HG03520 (cell line): ENCODE results near the gene BCKDK.
A peak's percentile ranks its signal among the peaks of the same experiment; 100 is the strongest.

Source experiments
- ATAC-seq: cut with Tn5 transposase; IDR thresholded peaks from one replicate; pipeline ENCODE4 v1.9.1; 2021; ENCODE audit warnings: mild to moderate bottlenecking, moderate library complexity; ENCODE audit not compliant: unreplicated experiment

The BCKDK gene

DNA sequence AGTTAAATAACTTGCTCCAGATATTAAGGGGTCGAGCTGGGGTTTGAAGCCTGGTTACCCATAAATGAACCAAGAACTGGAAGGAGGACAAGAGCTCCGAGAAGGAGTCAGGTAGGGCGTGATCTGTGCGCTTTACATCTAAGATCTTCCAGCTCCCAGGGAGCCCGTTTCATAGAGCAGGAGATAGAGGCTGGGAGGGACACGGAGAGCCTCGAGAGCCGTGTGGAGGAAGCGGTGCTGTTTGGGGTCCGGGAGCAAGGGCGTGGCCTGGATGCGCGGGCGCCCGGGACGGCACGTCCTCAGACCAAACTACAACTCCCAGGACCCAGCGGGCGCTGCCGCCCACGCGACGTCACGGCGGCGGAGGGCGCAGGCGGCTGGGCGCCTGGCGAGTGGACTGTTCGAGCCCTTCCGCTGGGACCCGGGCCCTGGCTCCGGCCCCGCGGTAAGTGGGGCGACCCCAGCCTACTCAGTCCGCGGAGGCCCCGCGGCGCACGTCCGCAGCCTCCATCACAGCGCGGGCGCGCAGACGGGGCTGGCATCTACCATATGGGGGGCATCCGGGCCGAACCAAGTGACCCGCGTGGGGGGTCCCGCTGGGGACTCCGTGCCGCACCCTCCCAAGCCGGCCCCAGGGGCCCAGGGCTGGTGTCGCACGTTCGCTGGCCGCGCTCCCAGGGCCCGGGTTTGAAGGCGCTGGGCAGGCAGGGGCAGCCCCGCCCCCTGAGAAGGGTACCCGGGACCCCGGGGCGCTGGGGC lies at the start of gene BCKDK:
Gene BCKDK, plus strand, starts transcription at position 352 of the 759 bp plus-strand sequence. CDS start 838 bp downstream, outside the sequence.
- peak; percentile 55 for ATAC-seq

- no peak for ATAC-seq
Observed at GRCh38 chr16:31061126-31061812, 46.9 kb upstream of the BCKDK start.

DNA sequence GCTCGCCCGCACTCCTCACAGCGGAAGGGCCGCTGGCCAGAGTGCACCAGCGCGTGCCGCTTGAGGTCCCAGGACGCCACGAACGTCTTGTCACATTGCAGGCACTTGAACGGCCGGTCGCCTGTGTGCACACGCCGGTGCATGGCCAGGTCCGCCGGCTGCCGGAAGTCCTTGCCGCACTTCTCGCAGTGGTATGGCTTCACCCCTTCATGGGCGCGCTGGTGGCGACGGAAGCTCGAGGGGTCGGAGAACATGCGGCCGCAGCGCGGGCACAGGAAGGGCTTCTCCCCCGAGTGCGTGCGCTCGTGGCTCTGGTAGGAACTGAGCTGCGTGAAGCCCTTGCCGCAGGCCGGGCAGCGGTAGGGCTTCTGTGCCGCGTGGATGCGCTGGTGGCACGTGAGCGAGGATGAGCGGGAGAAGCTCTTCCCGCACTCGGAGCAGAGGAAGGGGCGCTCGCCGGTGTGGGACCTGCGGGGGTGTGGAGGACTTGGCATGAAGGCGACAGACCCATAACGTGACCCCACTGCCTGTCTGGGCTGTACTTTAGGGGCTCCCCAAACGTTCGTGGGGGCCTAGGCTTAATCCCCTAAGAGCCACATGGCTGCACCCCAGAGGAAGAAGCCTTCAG lies 46.3 kb upstream of the BCKDK start:
- no peak for ATAC-seq

- ATAC-seq, result no peak
Observed at GRCh38 chr16:31063495-31063842, 44.7 kb upstream of the BCKDK start.

DNA sequence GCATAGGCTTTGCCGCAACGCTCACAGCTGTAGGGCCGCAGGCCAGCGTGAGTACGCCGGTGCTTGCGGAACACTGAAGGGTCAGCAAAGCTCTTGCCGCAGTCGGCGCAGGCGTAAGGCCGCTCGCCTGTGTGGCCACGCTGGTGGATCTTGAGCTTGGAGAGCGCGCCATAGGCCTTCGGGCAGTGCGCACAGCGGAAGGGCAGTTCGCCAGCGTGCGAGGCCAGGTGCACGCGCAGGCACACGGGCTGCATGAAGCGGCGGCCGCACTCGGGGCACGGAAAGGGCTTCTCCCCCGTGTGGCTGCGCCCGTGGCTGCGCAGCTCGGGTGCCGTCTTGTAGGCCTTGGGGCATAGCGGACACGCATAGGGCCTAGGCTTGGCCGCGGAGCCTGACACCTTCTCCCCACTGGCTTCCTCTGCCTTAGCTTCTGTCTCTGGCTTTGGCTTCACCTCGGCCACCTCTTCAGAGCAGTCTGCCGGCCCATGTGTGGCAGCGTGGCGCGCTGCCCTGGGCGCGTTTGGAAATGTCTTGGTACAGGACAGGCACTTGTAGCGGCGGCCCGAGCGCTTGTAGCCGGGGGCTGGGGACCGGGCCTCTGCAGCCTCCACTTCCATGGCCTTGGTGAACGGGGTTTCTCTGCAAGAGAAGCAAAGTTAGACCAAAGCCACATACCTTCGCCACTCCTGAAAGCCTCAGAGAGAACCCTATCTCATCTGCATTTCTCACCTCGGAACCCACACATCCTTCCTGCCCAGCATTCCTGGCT lies 44.2 kb upstream of the BCKDK start:
- ATAC-seq, result no peak

GRCh38 chr16:31064882-31065461 lies 43.2 kb upstream of the BCKDK start:
- no peak for ATAC-seq

DNA sequence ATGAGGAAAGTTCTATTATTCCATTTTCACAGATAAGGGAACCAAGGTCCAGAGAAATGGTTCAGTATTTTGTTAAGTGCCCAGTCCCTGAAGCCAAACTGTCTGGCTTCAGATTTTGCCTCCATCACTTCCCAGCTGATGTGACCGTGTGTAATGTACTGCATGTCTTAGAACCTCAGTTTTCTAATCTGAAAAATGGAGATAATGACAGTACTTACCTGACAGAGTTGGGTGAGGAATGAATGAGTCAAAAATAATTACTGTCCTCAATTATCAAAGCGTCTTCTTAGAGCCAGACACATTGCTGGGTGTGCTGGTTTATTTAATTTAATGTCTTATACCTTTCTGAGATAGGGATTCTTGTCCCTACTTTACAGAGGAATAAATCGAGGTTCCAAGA lies 40.8 kb upstream of the BCKDK start:
- no peak for ATAC-seq

DNA sequence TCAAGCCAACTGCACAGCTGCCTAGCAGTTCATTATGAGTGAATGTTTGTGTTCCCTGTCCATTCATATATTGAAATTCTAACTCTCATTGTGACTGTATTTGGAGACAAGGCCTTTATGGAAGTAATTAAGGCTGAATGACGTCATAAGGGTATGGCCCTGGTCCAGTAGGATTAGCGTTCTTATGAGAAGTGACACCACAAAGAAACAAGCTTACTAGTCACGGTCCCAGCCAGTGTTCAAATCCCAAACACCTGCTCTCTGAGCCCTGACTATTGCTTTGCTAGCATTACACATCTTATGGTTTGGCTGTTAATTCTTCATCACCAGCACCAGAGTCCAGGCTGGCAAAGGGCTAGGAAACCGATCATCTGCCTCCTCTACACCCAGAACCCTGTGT lies 36.3 kb upstream of the BCKDK start:
- no peak for ATAC-seq

GRCh38 chr16:31072540-31073141 lies 35.5 kb upstream of the BCKDK start:
- ATAC-seq, result no peak

DNA sequence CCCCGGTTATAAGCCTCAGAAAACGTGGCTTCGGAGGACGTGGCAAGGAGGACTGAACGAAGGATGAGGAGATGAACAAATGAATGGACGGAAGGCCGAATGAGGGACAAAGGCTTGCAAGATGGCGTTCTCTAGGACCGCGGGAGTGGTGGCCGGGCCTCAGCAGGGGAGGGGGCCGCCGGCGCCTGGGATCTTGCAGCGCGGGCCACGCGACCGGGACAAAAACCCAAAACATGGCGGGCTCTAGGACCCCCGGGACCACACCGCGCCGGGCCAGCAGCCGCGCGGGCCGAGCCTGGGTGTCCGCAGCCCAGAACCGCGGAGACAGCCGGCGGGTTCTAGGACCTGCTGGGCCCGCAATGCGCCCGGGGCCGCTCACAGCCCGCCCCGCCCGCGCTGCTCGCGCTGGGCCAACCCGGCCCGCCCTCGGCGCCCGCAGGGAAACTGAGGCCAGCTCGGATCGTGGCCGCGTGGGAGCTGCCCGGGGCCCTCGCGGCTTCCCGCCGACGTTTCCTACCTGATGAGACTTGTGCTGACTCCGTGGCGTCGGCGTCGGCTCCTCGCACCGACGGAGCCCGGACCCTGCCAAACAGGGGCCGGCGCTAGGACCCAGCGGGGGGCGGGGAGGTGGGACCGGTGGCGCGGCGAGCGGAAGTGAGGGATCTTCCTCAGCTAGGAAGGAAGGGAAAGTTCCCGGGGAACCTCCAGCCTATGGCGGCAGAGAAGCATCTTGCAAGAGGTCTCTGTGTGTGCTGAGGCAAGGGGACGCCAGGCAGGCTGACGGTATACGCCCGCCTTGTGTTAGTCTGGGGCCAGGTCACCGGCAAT lies 34.8 kb upstream of the BCKDK start:
- peak; percentile 39 for ATAC-seq

- ATAC-seq, result peak; percentile 60
Observed at GRCh38 chr16:31073970-31074813, 34.0 kb upstream of the BCKDK start, which contains the start of the genes ZNF646 and ZNF668. Gene ZNF646, plus strand, starts transcription at chr16:31074422. Its CDS starts 1,903 bp downstream, at chr16:31076325. Gene ZNF668, minus strand, starts transcription at chr16:31074240. Its CDS starts 9,781 bp downstream, at chr16:31064459.

DNA sequence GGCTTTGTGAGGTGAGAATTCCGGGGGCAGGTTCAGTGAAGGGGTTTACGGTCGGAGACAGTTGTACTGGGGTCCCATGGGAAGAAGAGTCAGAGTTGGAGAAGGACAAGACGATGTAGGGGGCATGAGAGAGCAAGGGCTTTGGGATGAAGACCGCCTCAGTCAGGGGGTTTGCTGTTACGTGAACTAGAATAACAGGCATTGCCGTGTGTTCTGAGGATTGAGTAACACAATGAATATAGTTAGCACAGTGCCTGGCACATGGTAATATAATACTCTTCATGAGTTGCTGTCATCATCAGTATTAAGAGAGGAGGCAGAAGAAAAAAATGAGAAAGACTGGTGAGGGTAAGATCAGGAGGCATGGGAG lies 33.4 kb upstream of the BCKDK start:
- ATAC-seq, result no peak

GRCh38 chr16:31076319-31076718 lies 31.9 kb upstream of the BCKDK start:
- no peak for ATAC-seq

- no peak for ATAC-seq
Observed at GRCh38 chr16:31077024-31077423, 31.2 kb upstream of the BCKDK start.

- no peak for ATAC-seq
Observed at GRCh38 chr16:31077592-31078396, 30.4 kb upstream of the BCKDK start.

GRCh38 chr16:31078597-31079341 lies 29.4 kb upstream of the BCKDK start:
- ATAC-seq, result no peak

GRCh38 chr16:31079342-31079944 lies 28.7 kb upstream of the BCKDK start:
- no peak for ATAC-seq
